Activated T-helper 1 cell treated with anti-CD3 and anti-CD28 coated beads, Interleukin-12 subunit alpha, Interleukin-12 subunit beta, Interleukin-2, Interleukin-4 antibody, amounts not matched to agents 30 ng/mL and 10 ng/mL and 1 ng/mL, durations not matched to agents 14 hours and 24 hours and 36 hours (primary cell): ENCODE measurements around the gene SPTB. TPM values are rescaled to one million over a fixed set of nuclear protein-coding genes. Genes with fewer than 3 reads are reported as not detected.

Experiments
- DNase-seq: peaks from one replicate; pipeline ENCODE4 v3.0.0; 2021; ENCODE audit warnings: low spot score
- H3K27ac Mint-ChIP-seq: one replicate; pipeline ENCODE4 v1.8.0; 2021; ENCODE audit warnings: mild to moderate bottlenecking, mixed read lengths
- H3K27me3 Mint-ChIP-seq: one replicate; pipeline ENCODE4 v1.8.0; 2022; ENCODE audit warnings: mild to moderate bottlenecking, moderate library complexity, mixed read lengths; ENCODE audit not compliant: insufficient read depth
- H3K36me3 Mint-ChIP-seq: one replicate; pipeline ENCODE4 v1.8.0; 2021; ENCODE audit warnings: low read depth, mixed read lengths
- H3K4me1 Mint-ChIP-seq: one replicate; pipeline ENCODE4 v1.8.0; 2021; ENCODE audit warnings: low read depth, mixed read lengths
- H3K4me3 Mint-ChIP-seq: one replicate; pipeline ENCODE4 v1.8.0; 2021; ENCODE audit warnings: mild to moderate bottlenecking, moderate library complexity, mixed read lengths
- H3K9me3 Mint-ChIP-seq: one replicate; pipeline ENCODE4 v1.8.0; 2021; ENCODE audit warnings: mixed read lengths
- intact Hi-C: fragments of 100-400 bp; cut with micrococcal nuclease; formaldehyde crosslinking; loops from one replicate; pipeline ENCODE4 v1.15.1; 2024
- total RNA-seq: library from RNA; stranded (reverse); gene quantifications from 2 replicates; pipeline ENCODE4 v1.2.3, GENCODE V29; 2022

The SPTB gene
- total RNA-seq, 1 donor from 2014 or later, result not detected

DNA sequence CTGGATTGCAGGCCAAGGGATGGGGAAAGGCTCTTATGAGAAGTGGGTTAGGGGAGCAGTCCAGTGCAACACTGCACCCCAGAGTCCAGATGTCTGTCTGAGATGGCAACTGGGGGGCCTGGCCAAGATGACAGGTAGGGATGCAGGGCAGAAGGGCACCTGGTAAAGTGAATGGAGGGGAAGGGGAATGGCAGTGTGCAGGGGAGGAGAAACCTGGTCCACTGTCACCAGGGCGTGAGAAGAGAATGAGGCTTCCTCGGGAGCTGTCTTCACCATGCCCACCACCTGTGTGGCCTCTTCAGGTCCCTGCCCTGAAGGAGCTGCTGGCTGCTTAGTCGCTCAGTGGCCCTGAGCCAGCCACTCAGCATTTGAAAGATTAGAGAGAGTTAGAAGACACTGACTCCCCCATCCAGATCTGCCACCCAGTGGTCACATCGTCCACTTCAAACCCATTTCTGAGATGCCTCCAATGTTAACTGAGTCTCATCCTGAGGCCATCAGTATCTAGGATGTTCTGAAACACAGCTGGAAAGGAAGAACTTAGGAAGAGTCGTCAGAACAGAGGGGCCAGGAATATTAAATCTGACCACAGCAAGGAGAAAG, 118.2 kb downstream of the SPTB start:
- Mint-ChIP-seq H3K27me3 (peaks cover 17% of the 10 kb centered on the region), H3K36me3 (peaks cover 2% of the 10 kb centered on the region), H3K4me3 (no peak overlapping the region), H3K9me3 (no peaks in the 10 kb centered on the region), H3K27ac (no peak overlapping the region), H3K4me1 (peaks cover 73% of the 10 kb centered on the region)
- intact Hi-C loops, result loop anchor here (5.0 to 10.0 kb wide), 2 partner anchors 131 to 217 kb away; partner anchors contain the start of genes HSPA2 and PPP1R36
- no peak for DNase-seq

DNA sequence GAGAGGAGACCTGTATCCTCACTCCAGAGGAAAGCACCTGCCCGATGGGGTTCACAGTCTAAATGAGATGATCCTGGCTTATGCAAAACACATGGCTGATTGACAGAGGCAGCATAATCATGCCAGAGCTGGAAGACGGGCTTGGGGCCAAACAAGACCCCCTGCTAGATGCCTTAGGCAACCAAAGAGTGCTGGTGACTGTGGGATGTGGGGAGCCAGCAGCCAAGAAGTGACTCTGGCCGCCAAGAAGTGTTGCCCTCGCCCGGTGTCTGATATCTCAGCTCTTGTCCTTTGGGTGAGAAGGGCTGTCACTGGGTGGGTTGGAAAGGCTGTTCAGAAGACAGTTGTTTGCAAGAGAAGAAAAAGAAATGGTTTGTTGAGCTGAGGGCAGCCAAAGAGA, 118.8 kb downstream of the SPTB start:
- Mint-ChIP-seq H3K36me3 (peaks cover 2% of the 10 kb centered on the region), H3K4me1 (peaks cover 73% of the 10 kb centered on the region), H3K9me3 (no peaks in the 10 kb centered on the region), H3K27ac (no peak overlapping the region), H3K4me3 (no peak overlapping the region), H3K27me3 (peaks cover 17% of the 10 kb centered on the region)
- intact Hi-C loops, result loop anchor here (5.0 to 10.0 kb wide), 2 partner anchors 131 to 216 kb away; partner anchors contain the start of genes HSPA2 and PPP1R36
- DNase-seq, result no peak

DNA sequence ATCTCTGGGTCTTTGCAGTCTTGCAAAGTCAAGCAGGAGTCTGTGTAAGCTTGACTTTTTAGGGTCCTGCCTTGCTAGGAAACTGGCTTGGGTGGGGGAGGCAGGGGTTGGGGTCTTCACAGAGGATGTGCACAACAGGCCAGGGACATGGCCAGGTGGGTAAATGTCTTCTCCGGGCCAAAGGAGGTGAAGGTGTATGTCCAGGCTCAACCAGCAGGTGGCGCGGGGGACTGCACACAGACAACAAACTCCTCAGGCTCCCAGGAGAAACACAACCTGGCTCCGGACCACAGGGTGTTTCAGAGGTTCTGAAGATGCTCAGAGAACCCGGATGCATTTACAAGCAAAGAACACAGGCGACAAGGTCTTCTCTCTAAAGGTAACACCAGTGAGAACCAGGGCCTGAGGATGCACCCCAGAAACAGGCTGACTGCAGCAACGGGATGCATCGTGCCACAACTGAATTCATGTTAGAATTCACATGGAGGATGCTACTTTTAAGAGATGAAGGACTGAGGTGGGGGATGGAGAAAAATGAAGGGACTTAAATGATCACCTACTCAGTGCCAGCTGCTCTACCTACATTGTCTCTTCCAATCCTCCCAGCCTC, 119.5 kb downstream of the SPTB start:
- peaks cover 4% of the 10 kb centered on the region for H3K36me3 Mint-ChIP-seq
- H3K27me3 Mint-ChIP-seq, result peaks cover 17% of the 10 kb centered on the region
- intact Hi-C loops, result loop anchor here (5.0 to 10.0 kb wide), 2 partner anchors 132 to 215 kb away; partner anchors contain the start of genes HSPA2 and PPP1R36
- H3K27ac Mint-ChIP-seq, result no peak overlapping the region
- no peaks in the 10 kb centered on the region for H3K9me3 Mint-ChIP-seq
- H3K4me1 Mint-ChIP-seq, result peaks cover 73% of the 10 kb centered on the region
- peak; percentile 44 for DNase-seq
- no peak overlapping the region for H3K4me3 Mint-ChIP-seq

DNA sequence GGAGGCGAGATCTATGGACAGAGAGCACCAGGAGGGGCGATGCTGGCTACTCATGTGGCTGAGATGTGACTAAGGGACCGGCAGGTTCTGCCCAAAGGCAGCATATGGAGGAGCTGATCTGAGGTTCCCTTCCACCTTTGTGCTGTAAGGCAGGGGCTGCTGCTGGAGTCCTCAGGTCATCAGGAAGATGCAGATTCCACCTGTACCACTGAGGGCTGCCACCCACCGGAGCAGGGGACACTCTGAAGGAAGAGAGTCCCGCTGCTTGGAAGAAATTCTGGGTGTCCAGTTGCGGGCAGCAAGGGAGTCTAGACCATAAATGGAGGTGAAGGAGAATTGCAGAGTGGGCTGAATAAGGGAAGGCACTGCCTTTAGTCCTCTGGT, 120.2 kb downstream of the SPTB start:
- peaks cover 76% of the 10 kb centered on the region for H3K4me1 Mint-ChIP-seq
- intact Hi-C loops, result no loop called here
- H3K4me3 Mint-ChIP-seq, result no peak overlapping the region
- no peaks in the 10 kb centered on the region for H3K9me3 Mint-ChIP-seq
- H3K36me3 Mint-ChIP-seq, result peaks cover 4% of the 10 kb centered on the region
- H3K27ac Mint-ChIP-seq, result no peak overlapping the region
- peaks cover 17% of the 10 kb centered on the region for H3K27me3 Mint-ChIP-seq
- no peak for DNase-seq

DNA sequence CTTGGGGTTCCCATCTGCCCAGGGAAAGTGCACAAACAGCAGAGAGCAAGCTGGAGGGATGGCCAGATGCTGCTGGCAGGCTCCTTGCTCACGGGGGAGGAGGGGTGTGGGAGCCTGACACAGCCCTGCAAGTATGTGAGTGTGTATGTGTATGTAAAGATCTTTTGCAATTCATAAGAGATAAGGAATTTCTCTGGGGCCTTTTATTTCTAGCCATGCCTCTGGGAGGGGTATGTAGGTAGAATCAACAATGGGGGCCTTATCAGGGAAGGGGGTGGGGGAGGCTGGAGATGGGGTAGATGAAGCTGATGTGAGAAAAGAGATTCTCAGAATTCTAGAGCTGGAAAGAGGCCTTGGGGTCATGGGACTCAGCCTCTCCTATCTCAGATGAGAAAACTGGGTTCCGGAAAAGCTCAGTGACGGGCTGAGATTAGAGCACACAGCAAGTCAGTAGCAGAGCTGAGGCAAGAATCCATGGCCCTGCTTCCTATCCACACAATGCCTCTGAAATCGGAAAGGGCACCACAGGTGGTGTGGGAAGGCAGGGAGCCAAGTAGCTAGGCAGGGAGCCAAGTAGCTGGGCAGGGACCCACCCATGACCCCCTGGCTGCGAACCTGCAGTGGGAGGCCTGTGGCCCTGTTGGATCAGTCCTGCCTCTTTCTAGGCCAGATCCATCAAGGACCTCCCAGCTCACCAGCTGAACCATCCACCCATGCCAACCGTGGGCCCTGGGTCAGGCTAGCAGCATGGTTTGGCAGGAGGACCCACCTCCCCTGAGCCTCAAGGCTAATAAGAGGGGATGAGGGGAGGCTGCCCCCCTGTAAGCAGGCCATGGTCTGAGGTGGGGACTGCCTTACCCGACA, 120.8 kb downstream of the SPTB start:
- Mint-ChIP-seq H3K4me1 (peaks cover 72% of the 10 kb centered on the region), H3K4me3 (no peak overlapping the region), H3K27ac (no peak overlapping the region), H3K36me3 (peaks cover 4% of the 10 kb centered on the region), H3K9me3 (no peaks in the 10 kb centered on the region), H3K27me3 (peaks cover 17% of the 10 kb centered on the region)
- intact Hi-C loops, result no loop called here
- no peak for DNase-seq

DNA sequence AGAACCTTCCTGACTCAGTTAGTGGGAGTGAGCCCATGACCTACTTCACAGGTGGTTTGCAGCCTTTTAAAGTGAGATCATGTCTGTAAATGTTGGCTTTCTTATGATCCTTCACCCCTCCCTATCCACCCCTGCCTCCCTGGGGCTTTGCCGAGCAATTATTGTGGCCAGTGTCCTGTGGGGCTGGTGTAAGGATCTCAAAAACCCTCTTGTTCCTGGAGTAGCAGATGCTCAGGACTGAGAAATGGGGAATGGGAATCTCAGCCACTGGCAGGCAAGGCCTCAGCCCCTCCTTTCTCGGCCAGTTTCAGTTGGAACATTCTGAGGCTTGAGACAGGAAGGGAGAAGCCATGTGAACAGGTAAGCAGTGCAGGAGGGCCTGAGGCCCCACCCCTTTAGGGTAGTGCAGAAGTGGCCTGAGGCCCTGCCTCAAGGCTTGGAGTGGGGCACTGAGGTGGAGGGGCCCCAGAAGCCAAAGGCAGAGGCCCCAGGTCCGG, 121.6 kb downstream of the SPTB start:
- no peaks in the 10 kb centered on the region for H3K9me3 Mint-ChIP-seq
- DNase-seq, result no peak
- peaks cover 65% of the 10 kb centered on the region for H3K4me1 Mint-ChIP-seq
- H3K27ac Mint-ChIP-seq, result no peak overlapping the region
- H3K27me3 Mint-ChIP-seq, result peaks cover 17% of the 10 kb centered on the region
- H3K4me3 Mint-ChIP-seq, result no peak overlapping the region
- peaks cover 4% of the 10 kb centered on the region for H3K36me3 Mint-ChIP-seq
- intact Hi-C loops, result no loop called here

DNA sequence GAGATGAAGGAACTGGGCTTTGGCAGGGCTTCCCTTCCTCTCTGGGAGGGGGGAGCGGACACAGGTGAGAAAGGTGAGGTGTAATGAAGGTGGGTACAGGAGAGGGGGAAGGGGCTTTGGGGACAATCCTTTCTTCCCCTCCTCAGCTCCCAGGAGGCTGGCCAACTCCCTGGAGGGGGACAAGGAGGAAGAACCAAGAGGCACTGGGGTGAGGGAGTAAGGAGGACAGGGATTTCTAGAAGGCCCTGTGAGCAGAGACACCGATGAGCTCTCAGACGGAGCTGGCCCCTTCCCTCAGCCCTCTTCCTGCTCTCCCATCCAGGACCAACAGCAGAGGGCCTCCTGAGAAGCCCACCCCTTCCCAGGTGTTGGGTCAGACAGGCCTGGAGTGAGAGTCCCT, 122.1 kb downstream of the SPTB start:
- H3K9me3 Mint-ChIP-seq, result no peaks in the 10 kb centered on the region
- no peak for DNase-seq
- H3K27ac Mint-ChIP-seq, result no peak overlapping the region
- intact Hi-C loops, result no loop called here
- peaks cover 14% of the 10 kb centered on the region for H3K27me3 Mint-ChIP-seq
- no peak overlapping the region for H3K4me3 Mint-ChIP-seq
- peaks cover 4% of the 10 kb centered on the region for H3K36me3 Mint-ChIP-seq
- peaks cover 63% of the 10 kb centered on the region for H3K4me1 Mint-ChIP-seq

DNA sequence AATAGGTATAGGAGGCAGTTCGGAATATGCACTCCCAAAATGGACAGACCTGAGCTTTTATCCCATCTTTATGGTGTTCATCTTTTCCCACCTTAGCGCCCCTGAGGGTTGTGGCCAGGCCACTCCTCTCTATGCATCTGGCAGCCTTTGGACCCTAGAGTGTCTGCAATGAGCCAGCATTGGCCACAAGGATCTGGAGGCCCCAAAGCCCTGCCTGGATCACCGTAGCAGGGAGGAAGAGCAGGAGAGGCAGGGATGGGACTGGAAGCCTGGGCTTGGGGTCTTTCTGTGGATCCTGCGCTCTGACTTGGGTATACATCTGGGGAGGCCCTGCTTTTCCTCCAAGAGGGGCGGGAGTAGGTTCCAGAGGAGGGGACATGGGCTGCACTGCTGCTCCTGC, 123.0 kb downstream of the SPTB start:
- H3K27me3 Mint-ChIP-seq, result peaks cover 11% of the 10 kb centered on the region
- no peak for DNase-seq
- H3K4me1 Mint-ChIP-seq, result peaks cover 54% of the 10 kb centered on the region
- no peaks in the 10 kb centered on the region for H3K9me3 Mint-ChIP-seq
- H3K36me3 Mint-ChIP-seq, result peaks cover 3% of the 10 kb centered on the region
- no peak overlapping the region for H3K27ac Mint-ChIP-seq
- H3K4me3 Mint-ChIP-seq, result no peak overlapping the region
- intact Hi-C loops, result no loop called here

DNA sequence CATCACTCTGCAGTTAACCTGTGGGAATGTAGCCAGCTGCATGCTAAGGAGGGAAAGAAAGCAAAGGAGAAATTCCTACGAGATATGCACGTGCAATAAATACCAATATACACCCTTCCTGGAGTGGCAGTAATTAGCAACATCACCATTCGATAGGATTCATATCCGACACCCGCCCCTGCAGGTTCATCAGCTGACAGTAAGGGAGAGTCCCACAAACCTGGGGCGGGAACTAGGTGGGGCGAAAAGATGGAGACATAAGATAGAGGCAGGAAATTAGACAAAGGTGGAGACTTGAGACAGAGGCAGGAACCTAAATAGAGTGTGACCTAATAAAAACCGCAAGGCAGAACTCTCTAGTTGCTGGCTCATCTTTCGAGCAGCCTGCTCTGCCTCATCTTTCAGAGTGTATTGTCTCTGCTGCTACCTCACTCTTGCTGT, 123.9 kb downstream of the SPTB start:
- intact Hi-C loops, result no loop called here

DNA sequence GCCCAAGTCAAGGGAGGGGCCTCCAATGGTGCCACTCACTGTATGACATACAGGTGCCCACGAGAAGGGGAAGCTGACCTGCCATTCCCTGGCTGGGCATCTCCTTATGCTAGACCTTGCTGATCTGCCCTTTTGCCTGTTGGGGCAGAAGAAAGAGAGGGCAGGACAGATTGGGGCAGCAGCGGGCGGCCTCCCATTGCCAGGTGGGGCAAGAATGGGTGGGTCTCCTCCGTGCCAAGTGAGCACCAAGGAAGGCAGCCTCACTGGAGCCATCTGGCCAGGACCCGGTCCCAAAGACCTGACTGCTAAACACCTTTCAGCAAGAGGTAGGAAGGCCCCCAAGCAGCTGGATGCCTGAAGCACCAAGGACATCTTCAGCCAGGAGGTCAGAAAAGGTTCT, 125.0 kb downstream of the SPTB start:
- Mint-ChIP-seq H3K27ac (no peak overlapping the region), H3K4me1 (peaks cover 34% of the 10 kb centered on the region)
- intact Hi-C loops, result no loop called here

More for the DNA sequence above, 123.9 kb downstream of the SPTB start:
- H3K36me3 Mint-ChIP-seq, result peaks cover 4% of the 10 kb centered on the region
- DNase-seq, result peak; percentile 17
- no peaks in the 10 kb centered on the region for H3K9me3 Mint-ChIP-seq
- peaks cover 8% of the 10 kb centered on the region for H3K27me3 Mint-ChIP-seq
- no peak overlapping the region for H3K4me3 Mint-ChIP-seq
- H3K4me1 Mint-ChIP-seq, result peaks cover 45% of the 10 kb centered on the region
- peak overlapping the region; percentile 6 for H3K27ac Mint-ChIP-seq

DNA sequence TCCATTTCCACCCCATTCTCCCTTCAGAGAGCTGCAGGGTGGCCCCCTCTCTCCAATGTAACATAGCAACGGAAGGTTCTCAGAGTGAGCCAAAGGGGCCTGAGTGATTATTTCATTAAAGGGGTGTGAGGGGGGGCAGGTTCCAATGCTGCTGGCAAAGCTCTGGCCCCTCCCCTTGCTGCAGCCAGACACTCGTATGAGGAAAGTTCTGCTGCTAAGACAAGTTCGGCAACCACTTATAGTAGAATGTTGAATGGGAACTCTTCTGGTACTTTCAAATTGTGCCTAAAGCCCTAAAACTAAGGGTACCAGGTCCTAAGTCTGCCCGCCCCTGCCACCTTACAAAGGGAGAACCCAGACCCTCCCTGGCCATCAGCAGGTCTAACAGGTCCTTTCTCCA, 125.7 kb downstream of the SPTB start:
- no peaks in the 10 kb centered on the region for H3K9me3 Mint-ChIP-seq
- intact Hi-C loops, result no loop called here
- H3K27me3 Mint-ChIP-seq, result peaks cover 4% of the 10 kb centered on the region
- H3K36me3 Mint-ChIP-seq, result peaks cover 4% of the 10 kb centered on the region
- peaks cover 31% of the 10 kb centered on the region for H3K4me1 Mint-ChIP-seq
- no peak for DNase-seq
- H3K4me3 Mint-ChIP-seq, result no peak overlapping the region
- H3K27ac Mint-ChIP-seq, result no peak overlapping the region

More for the DNA sequence above, 125.0 kb downstream of the SPTB start:
- no peak for DNase-seq
- no peak overlapping the region for H3K4me3 Mint-ChIP-seq
- H3K27me3 Mint-ChIP-seq, result peaks cover 4% of the 10 kb centered on the region
- no peaks in the 10 kb centered on the region for H3K9me3 Mint-ChIP-seq
- peaks cover 4% of the 10 kb centered on the region for H3K36me3 Mint-ChIP-seq

DNA sequence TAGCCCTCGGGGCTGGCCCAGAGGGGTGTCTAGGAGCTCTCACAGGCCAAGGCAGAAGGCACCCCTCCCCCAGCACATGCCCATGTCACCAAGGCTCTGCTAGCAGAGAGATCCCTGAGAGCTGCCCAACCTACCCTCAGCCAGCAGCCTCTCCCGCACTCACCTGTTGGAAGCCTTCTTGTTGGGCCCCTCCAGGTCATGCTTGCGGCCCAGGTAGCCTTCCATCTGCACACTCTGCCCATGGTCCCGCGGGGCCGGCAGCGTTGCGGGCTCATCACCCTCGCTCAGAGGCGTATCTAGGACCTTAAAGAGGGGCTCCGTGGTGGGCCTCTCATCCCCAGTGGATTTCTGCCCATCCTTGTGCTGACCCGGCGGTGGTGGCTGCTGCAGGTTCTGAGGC, 126.3 kb downstream of the SPTB start:
- Mint-ChIP-seq H3K36me3 (peaks cover 4% of the 10 kb centered on the region), H3K27ac (no peak overlapping the region), H3K4me1 (peaks cover 25% of the 10 kb centered on the region), H3K9me3 (no peaks in the 10 kb centered on the region), H3K27me3 (peaks cover 4% of the 10 kb centered on the region), H3K4me3 (no peak overlapping the region)
- intact Hi-C loops, result no loop called here
- DNase-seq, result no peak

DNA sequence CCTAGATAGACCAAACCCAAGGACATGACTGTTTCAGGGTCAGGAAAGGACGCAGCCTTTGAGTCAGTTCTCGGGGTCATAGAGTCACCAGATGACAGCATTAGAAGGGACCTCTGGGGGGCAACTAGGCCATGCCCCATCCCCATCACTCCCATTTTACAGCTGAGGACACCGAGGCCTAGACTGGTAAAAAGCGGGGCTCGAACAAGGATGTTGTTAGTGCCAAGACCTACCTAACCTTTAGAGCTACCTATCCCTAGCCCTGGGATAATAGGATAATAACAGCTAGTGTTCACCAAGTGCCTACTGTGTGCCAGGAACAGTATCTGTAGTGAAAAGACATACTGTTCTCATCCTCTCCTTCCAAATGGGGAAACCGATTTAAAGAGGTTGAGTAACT, 126.8 kb downstream of the SPTB start:
- H3K4me1 Mint-ChIP-seq, result peaks cover 20% of the 10 kb centered on the region
- intact Hi-C loops, result no loop called here
- peaks cover 4% of the 10 kb centered on the region for H3K36me3 Mint-ChIP-seq

More for the DNA sequence above, 126.8 kb downstream of the SPTB start:
- Mint-ChIP-seq H3K4me3 (no peak overlapping the region), H3K27ac (no peak overlapping the region), H3K9me3 (no peaks in the 10 kb centered on the region), H3K27me3 (peaks cover 4% of the 10 kb centered on the region)
- DNase-seq, result no peak
